Measurements from ENCODE around the gene TDRD6. TPM values are rescaled to one million over a fixed set of nuclear protein-coding genes. Genes with fewer than 3 reads are reported as not detected.

TDRD6 gene
- total RNA-seq, 1 donor from 2014 or later, result 0.07 TPM

DNA sequence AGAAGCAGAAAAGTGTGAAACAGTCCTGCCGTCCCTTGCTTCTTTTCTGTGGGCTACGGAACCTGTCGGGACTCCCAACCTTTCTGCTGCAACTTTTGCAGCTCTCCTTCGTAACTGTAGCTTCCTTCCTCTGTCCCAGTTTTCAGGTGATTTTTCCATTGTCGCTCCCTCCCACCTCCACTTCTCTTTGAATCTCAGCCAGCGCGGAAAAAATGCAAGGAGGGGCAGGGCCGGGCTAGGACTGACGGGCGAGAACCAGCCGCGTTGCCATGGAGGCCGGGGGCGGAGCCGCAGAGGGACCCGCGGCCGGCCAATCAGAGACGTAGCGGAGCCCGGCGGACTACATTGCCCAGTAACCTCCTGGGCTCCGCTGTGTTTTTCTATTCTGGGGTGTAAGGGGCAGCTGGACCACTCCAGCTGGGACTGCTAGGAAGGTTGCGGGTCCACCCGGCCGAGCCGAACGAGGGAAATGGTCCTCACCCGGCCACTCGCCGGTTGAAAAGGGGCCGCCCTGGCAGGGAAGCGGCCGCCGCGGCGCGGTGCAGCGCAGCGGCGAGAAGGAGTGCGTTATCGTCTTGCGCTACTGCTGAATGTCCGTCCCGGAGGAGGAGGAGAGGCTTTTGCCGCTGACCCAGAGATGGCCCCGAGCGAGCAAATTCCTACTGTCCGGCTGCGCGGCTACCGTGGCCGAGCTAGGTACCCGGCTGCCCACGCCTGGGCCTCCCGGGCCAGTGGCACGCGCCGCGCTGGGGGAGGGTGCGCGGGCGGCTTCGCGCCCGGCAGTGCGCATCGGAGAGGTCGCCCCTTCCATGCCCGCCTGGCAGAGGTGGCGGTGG, 34.9 kb upstream of the TDRD6 start, which contains the start of the genes CYP39A1 and SLC25A27:
Gene CYP39A1 (minus strand): TSS at position 216 of the 836 bp plus-strand sequence. CDS start 236 bp downstream, outside the sequence.
Gene SLC25A27 (plus strand): TSS at position 373 of the 836 bp plus-strand sequence. CDS start 218 bp downstream, at position 591.
- Mint-ChIP-seq H3K27me3 (ENCODE audit: low read depth) (peaks cover 9% of the 10 kb centered on the region), H3K27ac (ENCODE audit: unreplicated experiment) (peak within 1 kb of the TSS; percentile 73), H3K4me3 (ENCODE audit: unreplicated experiment) (peak within 1 kb of the TSS; percentile 97), H3K4me1 (ENCODE audit: low read depth) (peaks cover 14% of the 10 kb centered on the region), H3K36me3 (ENCODE audit: low read depth) (no peaks in the 10 kb centered on the region), H3K9me3 (ENCODE audit: low read depth) (no peaks in the 10 kb centered on the region)
- DNase-seq (ENCODE audit: low spot score), result peak; percentile 97
- TF ChIP-seq, protein P1, sequence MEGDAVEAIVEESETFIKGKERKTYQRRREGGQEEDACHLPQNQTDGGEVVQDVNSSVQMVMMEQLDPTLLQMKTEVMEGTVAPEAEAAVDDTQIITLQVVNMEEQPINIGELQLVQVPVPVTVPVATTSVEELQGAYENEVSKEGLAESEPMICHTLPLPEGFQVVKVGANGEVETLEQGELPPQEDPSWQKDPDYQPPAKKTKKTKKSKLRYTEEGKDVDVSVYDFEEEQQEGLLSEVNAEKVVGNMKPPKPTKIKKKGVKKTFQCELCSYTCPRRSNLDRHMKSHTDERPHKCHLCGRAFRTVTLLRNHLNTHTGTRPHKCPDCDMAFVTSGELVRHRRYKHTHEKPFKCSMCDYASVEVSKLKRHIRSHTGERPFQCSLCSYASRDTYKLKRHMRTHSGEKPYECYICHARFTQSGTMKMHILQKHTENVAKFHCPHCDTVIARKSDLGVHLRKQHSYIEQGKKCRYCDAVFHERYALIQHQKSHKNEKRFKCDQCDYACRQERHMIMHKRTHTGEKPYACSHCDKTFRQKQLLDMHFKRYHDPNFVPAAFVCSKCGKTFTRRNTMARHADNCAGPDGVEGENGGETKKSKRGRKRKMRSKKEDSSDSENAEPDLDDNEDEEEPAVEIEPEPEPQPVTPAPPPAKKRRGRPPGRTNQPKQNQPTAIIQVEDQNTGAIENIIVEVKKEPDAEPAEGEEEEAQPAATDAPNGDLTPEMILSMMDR (IDR thresholded peaks at IDR 0.05), result peak; percentile 18

DNA sequence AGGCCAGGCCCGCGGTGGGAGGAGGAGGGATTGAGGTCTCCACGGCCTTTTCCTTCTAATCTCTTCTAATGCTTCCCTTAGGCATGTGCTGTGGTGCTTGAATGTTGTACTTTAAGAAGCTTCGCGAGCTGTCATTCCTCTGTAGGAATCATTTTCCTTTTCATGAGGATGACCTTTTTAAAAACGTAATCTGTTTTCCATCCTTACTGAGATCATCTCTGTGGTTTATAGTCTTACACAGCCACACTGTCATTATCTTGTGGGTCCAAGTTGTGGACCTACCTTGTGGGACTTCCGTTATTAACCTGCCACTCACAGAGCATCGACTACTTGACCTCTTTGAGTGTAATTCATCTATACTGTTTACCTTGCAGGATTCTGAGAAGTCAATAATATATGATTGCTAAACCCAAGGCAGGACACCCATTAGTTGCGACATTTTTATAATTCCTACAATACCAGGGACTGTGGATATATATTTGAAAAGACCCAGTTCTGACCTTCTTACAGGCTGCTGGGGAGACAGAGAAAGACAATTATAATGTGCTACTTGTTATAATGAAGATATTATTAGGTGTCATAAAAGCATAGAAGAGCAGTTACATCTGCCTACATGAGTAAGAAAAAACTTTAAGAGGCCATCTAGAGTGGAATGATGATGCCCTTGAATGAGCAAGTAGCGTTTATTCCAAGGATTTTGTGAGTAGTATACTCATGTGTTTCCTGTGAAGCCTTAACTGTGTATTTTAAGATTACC, 34.1 kb upstream of the TDRD6 start:
- no peaks in the 10 kb centered on the region for H3K36me3 Mint-ChIP-seq (ENCODE audit: low read depth)
- peaks cover 14% of the 10 kb centered on the region for H3K4me1 Mint-ChIP-seq (ENCODE audit: low read depth)
- H3K27ac Mint-ChIP-seq (ENCODE audit: unreplicated experiment), result no peak overlapping the region

DNA sequence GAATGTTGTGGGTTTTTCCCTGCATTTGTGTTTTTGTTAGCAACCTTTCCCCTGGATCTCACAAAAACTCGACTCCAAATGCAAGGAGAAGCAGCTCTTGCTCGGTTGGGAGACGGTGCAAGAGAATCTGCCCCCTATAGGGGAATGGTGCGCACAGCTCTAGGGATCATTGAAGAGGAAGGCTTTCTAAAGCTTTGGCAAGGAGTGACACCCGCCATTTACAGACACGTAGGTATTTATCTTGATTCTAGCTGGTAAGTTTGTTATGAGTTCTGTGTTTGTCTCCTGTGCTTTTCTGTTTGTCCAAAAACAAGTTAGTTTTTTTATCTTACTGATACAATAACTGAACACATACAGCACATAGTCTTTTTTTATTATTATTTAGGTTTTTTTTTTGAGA, 31.9 kb upstream of the TDRD6 start:
- Mint-ChIP-seq H3K36me3 (ENCODE audit: low read depth) (no peaks in the 10 kb centered on the region), H3K4me3 (ENCODE audit: unreplicated experiment) (no peak overlapping the region), H3K4me1 (ENCODE audit: low read depth) (peaks cover 14% of the 10 kb centered on the region), H3K27me3 (ENCODE audit: low read depth) (peaks cover 9% of the 10 kb centered on the region), H3K27ac (ENCODE audit: unreplicated experiment) (no peak overlapping the region), H3K9me3 (ENCODE audit: low read depth) (no peaks in the 10 kb centered on the region)
- TF ChIP-seq, protein P1 (IDR thresholded peaks at IDR 0.05), result peak; percentile 66
- DNase-seq (ENCODE audit: low spot score), result no peak

More for the DNA sequence above, 34.1 kb upstream of the TDRD6 start:
- Mint-ChIP-seq H3K4me3 (ENCODE audit: unreplicated experiment) (peak overlapping the region; percentile 97), H3K9me3 (ENCODE audit: low read depth) (no peaks in the 10 kb centered on the region), H3K27me3 (ENCODE audit: low read depth) (peaks cover 9% of the 10 kb centered on the region)
- TF ChIP-seq, protein P1 (IDR thresholded peaks at IDR 0.05), result no peak
- no peak for DNase-seq (ENCODE audit: low spot score)

DNA sequence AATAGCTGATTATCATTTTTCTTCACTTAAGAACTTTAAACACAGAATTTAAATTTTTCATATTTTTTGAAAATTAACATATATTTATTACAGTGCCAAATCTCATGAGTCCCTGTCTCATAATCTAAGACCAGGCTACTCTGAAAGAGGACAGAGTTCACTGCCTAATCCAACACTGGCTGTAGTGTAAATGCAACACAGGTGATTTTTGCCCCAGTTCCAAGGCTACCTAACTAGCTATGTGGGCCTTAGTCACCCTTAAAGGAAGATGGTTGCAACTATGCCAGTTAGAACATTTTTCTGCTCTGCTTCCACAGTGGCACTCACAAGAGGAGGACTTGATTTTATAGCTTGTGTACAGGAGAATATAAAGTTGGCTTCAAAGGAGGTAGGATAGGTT, 30.0 kb upstream of the TDRD6 start:
- Mint-ChIP-seq H3K9me3 (ENCODE audit: low read depth) (no peaks in the 10 kb centered on the region), H3K4me1 (ENCODE audit: low read depth) (peaks cover 6% of the 10 kb centered on the region), H3K27ac (ENCODE audit: unreplicated experiment) (no peak overlapping the region), H3K27me3 (ENCODE audit: low read depth) (peaks cover 3% of the 10 kb centered on the region), H3K4me3 (ENCODE audit: unreplicated experiment) (no peak overlapping the region), H3K36me3 (ENCODE audit: low read depth) (no peaks in the 10 kb centered on the region)
- TF ChIP-seq, protein P1 (IDR thresholded peaks at IDR 0.05), result no peak
- no peak for DNase-seq (ENCODE audit: low spot score)

DNA sequence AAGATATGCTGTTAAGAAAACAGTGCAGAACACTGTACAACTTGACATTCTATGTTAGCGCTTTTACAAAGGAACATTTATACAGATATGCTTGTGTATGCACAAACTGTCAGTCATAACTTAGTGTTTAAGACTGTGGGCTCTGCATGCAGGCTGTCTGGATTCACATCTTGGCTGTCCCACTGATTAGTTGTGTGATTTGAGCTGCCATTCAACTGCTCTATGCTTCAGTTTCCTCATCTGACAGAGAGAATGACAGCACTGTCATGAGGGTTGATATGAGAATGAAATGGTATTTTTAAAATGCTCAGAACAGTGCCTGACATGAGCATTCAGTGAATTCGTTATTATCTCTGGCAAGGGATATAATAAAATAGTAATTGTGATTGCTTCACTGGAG, 26.2 kb upstream of the TDRD6 start:
- TF ChIP-seq, protein P1 (IDR thresholded peaks at IDR 0.05), result no peak
- Mint-ChIP-seq H3K4me1 (ENCODE audit: low read depth) (no peaks in the 10 kb centered on the region), H3K27ac (ENCODE audit: unreplicated experiment) (no peak overlapping the region), H3K4me3 (ENCODE audit: unreplicated experiment) (no peak overlapping the region), H3K36me3 (ENCODE audit: low read depth) (no peaks in the 10 kb centered on the region), H3K27me3 (ENCODE audit: low read depth) (no peaks in the 10 kb centered on the region), H3K9me3 (ENCODE audit: low read depth) (no peaks in the 10 kb centered on the region)
- DNase-seq (ENCODE audit: low spot score), result no peak

All from chondrocyte (in vitro differentiated cells).